SK-N-SH (cell line): Measurements from ENCODE around the gene GUCA1A. TPM values are rescaled to one million over a fixed set of nuclear protein-coding genes. Genes with fewer than 3 reads are reported as not detected.

Experiments
- CTCF ChIA-PET: fragments of 300-600, 350-600 bp; formaldehyde crosslinking; extraction: SDS; loops from one replicate; lab custom pipeline; 2021; lab: Yijun Ruan, JAX
- POLR2A ChIA-PET: fragments of 350-600 bp; sonication (Branson Sonifier 250); formaldehyde crosslinking; extraction: SDS; loops from one replicate; lab custom pipeline; 2020; ENCODE audit warnings: antibody characterized with exemption, inconsistent platforms; lab: Yijun Ruan, JAX
- DNase-seq: peaks from one replicate; pipeline ENCODE4 v3.0.0; 2012
- H2AFZ ChIP-seq: fragments of 200-600 bp; sonication (generic); 2 replicates; pipeline ENCODE4 v1.8.1; 2016; ENCODE audit warnings: antibody characterized with exemption, mild to moderate bottlenecking, low read depth
- H3F3A ChIP-seq: fragments of 200-600 bp; sonication (generic); replicated peaks from 2 replicates; pipeline ENCODE3; 2016; ENCODE audit warnings: antibody characterized with exemption, mild to moderate bottlenecking; ENCODE audit not compliant: insufficient read depth
- H3K27ac ChIP-seq, 2 experiments: fragments of 200-500 bp in 1 of 2; fragments of 200-600 bp in 1 of 2; sonication (Bioruptor generic) in 1 of 2; sonication (generic), shearing (Covaris generic) in 1 of 2; 2 replicates each; pipeline versions ENCODE4 v1.5.1 to v1.6.1; 2014 to 2016; ENCODE audit warnings: low read depth in 2 of 2, inconsistent platforms in 1 of 2, low read length in 1 of 2, mild to moderate bottlenecking in 1 of 2, mixed read lengths in 1 of 2
- H3K27me3 ChIP-seq: fragments of 200-600 bp; sonication (generic), shearing (Covaris generic); 2 replicates; pipeline ENCODE4 v1.6.1; 2016; ENCODE audit warnings: mixed run types; ENCODE audit not compliant: insufficient read depth
- H3K36me3 ChIP-seq, 2 experiments: fragments of 200-500 bp in 1 of 2; fragments of 200-600 bp in 1 of 2; sonication (Bioruptor generic) in 1 of 2; sonication (generic) in 1 of 2; replicated peaks in 1 of 2; 2 replicates each; pipeline versions ENCODE3 to v1.5.1; 2014 to 2016; ENCODE audit warnings: low read length in 1 of 2, mild to moderate bottlenecking in 1 of 2; ENCODE audit not compliant: insufficient read depth in 2 of 2, control insufficient read depth in 1 of 2
- H3K4me1 ChIP-seq, 2 experiments: fragments of 200-500 bp in 1 of 2; fragments of 200-600 bp in 1 of 2; sonication (Bioruptor generic) in 1 of 2; sonication (generic), shearing (Covaris generic) in 1 of 2; 2 replicates each; pipeline versions ENCODE4 v1.5.1 to v1.6.1; 2014 to 2016; ENCODE audit warnings: low read depth in 1 of 2, low read length in 1 of 2, mixed run types in 1 of 2; ENCODE audit not compliant: insufficient read depth in 2 of 2, control insufficient read depth in 1 of 2
- H3K4me2 ChIP-seq: fragments of 200-600 bp; sonication (generic), shearing (Covaris generic); 2 replicates; pipeline ENCODE4 v1.6.1; 2017; ENCODE audit warnings: mixed run types
- H3K4me3 ChIP-seq, 2 experiments: fragments of 200-500 bp in 1 of 2; fragments of 200-600 bp in 1 of 2; sonication (Bioruptor generic) in 1 of 2; sonication (generic), shearing (Covaris generic) in 1 of 2; 2 replicates each; pipeline versions ENCODE4 v1.5.1 to v1.8.1; 2014 to 2016; ENCODE audit warnings: low read depth in 2 of 2, inconsistent platforms in 1 of 2, low read length in 1 of 2, mild to moderate bottlenecking in 1 of 2, mixed read lengths in 1 of 2, moderate library complexity in 1 of 2
- H3K79me2 ChIP-seq: fragments of 200-600 bp; sonication (generic); 2 replicates; pipeline ENCODE4 v1.8.1; 2017; ENCODE audit warnings: mild to moderate bottlenecking; ENCODE audit not compliant: insufficient read depth
- H3K9ac ChIP-seq: fragments of 200-600 bp; sonication (generic); 2 replicates; pipeline ENCODE4 v1.6.1; 2017; ENCODE audit warnings: mixed run types
- H3K9me2 ChIP-seq: fragments of 200-600 bp; sonication (generic); 2 replicates; pipeline ENCODE4 v1.6.1; 2017; ENCODE audit warnings: mixed run types
- H3K9me3 ChIP-seq: fragments of 200-600 bp; sonication (generic); 2 replicates; pipeline ENCODE4 v1.6.1; 2017; ENCODE audit warnings: mixed run types, mild to moderate bottlenecking, moderate library complexity
- H4K20me1 ChIP-seq: fragments of 200-600 bp; sonication (generic); 2 replicates; pipeline ENCODE4 v1.6.1; 2017; ENCODE audit warnings: mild to moderate bottlenecking, mixed run types; ENCODE audit not compliant: insufficient read depth
- ELF1 ChIP-seq: IDR thresholded peaks from 2 replicates; pipeline ENCODE4 v1.4.0; 2012
- EP300 ChIP-seq, 2 experiments: IDR thresholded peaks; 2 replicates each; pipeline versions ENCODE4 v1.4.0 to v1.6.1; 2012; ENCODE audit warnings: borderline replicate concordance in 1 of 2, low read depth in 1 of 2, low read length in 1 of 2
- FOSL2 ChIP-seq: IDR thresholded peaks from 2 replicates; pipeline ENCODE4 v1.4.0; 2012; ENCODE audit warnings: low read depth, mild to moderate bottlenecking, moderate library complexity, borderline replicate concordance
- FOXJ3 ChIP-seq: sonication (generic); formaldehyde crosslinking; IDR thresholded peaks from 2 replicates; pipeline ENCODE4 v1.5.1; 2020; ENCODE audit warnings: mild to moderate bottlenecking, missing genetic modification reagents
- FOXM1 ChIP-seq: IDR thresholded peaks from 2 replicates; pipeline ENCODE4 v1.4.0; 2012; ENCODE audit warnings: low read depth, mild to moderate bottlenecking
- JUND ChIP-seq: IDR thresholded peaks from 2 replicates; pipeline ENCODE4 v1.4.0; 2012
- MEF2A ChIP-seq: IDR thresholded peaks from 2 replicates; pipeline ENCODE4 v1.4.0; 2012; ENCODE audit warnings: low read depth, borderline replicate concordance
- NFIC ChIP-seq: IDR thresholded peaks from 2 replicates; pipeline ENCODE4 v1.4.0; 2012; ENCODE audit warnings: borderline replicate concordance
- SMC3 ChIP-seq: IDR thresholded peaks from 2 replicates; pipeline ENCODE4 v1.6.1; 2012; ENCODE audit warnings: low read depth, low read length, improper control_type of control experiment
- TAF1 ChIP-seq: IDR thresholded peaks from 2 replicates; pipeline ENCODE4 v1.6.1; 2012; ENCODE audit warnings: low read depth, mild to moderate bottlenecking, low read length, moderate library complexity, borderline replicate concordance
- TCF12 ChIP-seq: IDR thresholded peaks from 2 replicates; pipeline ENCODE4 v1.4.0; 2012
- TEAD4 ChIP-seq: IDR thresholded peaks from 2 replicates; pipeline ENCODE4 v1.4.0; 2012; ENCODE audit warnings: mild to moderate bottlenecking, borderline replicate concordance; ENCODE audit not compliant: insufficient read depth
- WGBS: methylation state at CpG from one replicate; pipeline ENCODE4 v1.1.6; 2017; ENCODE audit warnings: low lambda C conversion rate; 5-methylcytosine and 5-hydroxymethylcytosine counted together
- polyA plus RNA-seq, 3 experiments: library from polyadenylated mRNA; depleted of rRNA; stranded (reverse); fragments of >200 nt; gene quantifications; 2 replicates each; pipeline ENCODE4 v1.2.3, GENCODE V29; 2012
- TF ChIP-seq, protein P1 (sequence below): fragments of 200-600 bp; sonication (generic); IDR thresholded peaks from 2 replicates; pipeline ENCODE4 v1.6.1; 2017; ENCODE audit warnings: antibody characterized with exemption, mild to moderate bottlenecking, moderate library complexity
- TF ChIP-seq, protein P2 (sequence below): IDR thresholded peaks from 2 replicates; pipeline ENCODE4; 2012
- TF ChIP-seq, protein P3 (sequence below): IDR thresholded peaks from 2 replicates; pipeline ENCODE4 v1.4.0; 2012; ENCODE audit warnings: low read depth

The GUCA1A gene
- polyA plus RNA-seq, 1 of the 3 experiments (the other 2 are of a cell fraction): 0.77 TPM

DNA sequence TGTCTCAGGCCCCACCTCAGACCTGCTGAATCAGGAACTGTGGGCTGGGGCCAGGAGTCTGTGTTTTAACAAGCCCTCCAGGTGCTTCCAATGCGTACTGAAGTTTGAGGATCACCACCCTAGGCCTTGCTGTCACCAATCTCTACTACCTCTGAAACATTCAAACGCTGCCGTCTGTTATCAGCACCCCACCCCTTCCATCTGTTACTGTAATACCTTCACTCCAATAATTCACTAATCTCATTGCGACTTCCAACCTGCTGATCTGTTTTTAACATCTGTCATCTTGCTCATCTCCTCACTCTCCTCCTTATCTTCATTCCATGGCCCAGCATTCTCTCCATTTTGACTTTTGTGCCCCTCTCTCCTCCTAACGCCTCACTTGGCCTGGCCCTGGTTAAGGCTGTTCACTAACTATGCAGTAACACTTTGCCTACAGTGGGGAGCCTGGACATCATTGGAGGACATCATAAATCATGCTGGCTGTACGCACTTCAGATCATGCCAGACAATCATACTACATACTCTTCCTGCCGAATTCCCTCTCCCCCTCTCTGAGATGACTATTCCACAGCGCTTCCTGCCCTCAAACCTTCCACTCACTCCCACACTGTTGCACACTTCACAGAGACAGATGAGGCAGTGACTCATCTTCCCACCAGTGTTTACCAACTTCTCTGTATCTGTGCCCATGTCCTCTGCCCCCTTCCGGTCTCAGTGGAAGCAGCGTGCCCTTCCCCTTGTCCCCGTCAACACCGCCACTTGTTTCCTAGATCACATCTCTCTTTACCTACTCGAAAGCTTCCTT, 24.6 kb downstream of the GUCA1A start:
- H3K4me1 ChIP-seq: peaks cover 0 to 31% of the 10 kb centered on the region in 2 experiments; a peak in 3 of 4 replicates
- H3K4me3 ChIP-seq: no peak overlapping the region
- CTCF ChIA-PET: interaction anchor here (2.9 kb wide), 1 partner anchor 17 kb away, joined by 11 read pairs; no protein-coding TSS in a partner anchor
- POLR2A ChIA-PET: no interaction called here
- peaks cover 59% of the 10 kb centered on the region for H3F3A ChIP-seq
- H3K36me3 ChIP-seq: peaks cover 0 to 6% of the 10 kb centered on the region in 2 experiments
- H3K9me3 ChIP-seq: no peaks in the 10 kb centered on the region
- H3K9me2 ChIP-seq: no peaks in the 10 kb centered on the region
- H3K27ac ChIP-seq: peak overlapping the region; percentile 11 to 94
- H2AFZ ChIP-seq: no peak overlapping the region
- no peaks in the 10 kb centered on the region for H3K79me2 ChIP-seq
- 51% methylated on average over 13 of the region's 13 CpGs for WGBS
- peak overlapping the region; percentile 47 for H3K4me2 ChIP-seq
- peak; percentile 74 for TF ChIP-seq TCF12
- no peak for TF ChIP-seq FOXJ3 (CRISPR knock-in tag)
- no peak for TF ChIP-seq TAF1
- TF ChIP-seq NFIC: peak; percentile 62
- TF ChIP-seq FOSL2: peak; percentile 80
- TF ChIP-seq, protein P1, sequence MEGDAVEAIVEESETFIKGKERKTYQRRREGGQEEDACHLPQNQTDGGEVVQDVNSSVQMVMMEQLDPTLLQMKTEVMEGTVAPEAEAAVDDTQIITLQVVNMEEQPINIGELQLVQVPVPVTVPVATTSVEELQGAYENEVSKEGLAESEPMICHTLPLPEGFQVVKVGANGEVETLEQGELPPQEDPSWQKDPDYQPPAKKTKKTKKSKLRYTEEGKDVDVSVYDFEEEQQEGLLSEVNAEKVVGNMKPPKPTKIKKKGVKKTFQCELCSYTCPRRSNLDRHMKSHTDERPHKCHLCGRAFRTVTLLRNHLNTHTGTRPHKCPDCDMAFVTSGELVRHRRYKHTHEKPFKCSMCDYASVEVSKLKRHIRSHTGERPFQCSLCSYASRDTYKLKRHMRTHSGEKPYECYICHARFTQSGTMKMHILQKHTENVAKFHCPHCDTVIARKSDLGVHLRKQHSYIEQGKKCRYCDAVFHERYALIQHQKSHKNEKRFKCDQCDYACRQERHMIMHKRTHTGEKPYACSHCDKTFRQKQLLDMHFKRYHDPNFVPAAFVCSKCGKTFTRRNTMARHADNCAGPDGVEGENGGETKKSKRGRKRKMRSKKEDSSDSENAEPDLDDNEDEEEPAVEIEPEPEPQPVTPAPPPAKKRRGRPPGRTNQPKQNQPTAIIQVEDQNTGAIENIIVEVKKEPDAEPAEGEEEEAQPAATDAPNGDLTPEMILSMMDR: peak; percentile 17; the same call in 1 of the 2 replicates
- TF ChIP-seq TEAD4: no peak
- TF ChIP-seq, protein P2, sequence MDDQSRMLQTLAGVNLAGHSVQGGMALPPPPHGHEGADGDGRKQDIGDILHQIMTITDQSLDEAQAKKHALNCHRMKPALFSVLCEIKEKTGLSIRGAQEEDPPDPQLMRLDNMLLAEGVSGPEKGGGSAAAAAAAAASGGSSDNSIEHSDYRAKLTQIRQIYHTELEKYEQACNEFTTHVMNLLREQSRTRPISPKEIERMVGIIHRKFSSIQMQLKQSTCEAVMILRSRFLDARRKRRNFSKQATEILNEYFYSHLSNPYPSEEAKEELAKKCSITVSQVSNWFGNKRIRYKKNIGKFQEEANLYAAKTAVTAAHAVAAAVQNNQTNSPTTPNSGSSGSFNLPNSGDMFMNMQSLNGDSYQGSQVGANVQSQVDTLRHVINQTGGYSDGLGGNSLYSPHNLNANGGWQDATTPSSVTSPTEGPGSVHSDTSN: peak; percentile 78
- no peak; the same call in 1 of the 2 replicates for TF ChIP-seq SMC3
- peak; percentile 48; the same call in 1 of the 2 replicates for TF ChIP-seq ELF1
- TF ChIP-seq MEF2A: no peak
- no peak for TF ChIP-seq FOXM1
- TF ChIP-seq, protein P3, sequence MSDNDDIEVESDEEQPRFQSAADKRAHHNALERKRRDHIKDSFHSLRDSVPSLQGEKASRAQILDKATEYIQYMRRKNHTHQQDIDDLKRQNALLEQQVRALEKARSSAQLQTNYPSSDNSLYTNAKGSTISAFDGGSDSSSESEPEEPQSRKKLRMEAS: peak; percentile 61; the same call in 1 of the 2 replicates
- peak; percentile 67; the same call in 1 of the 2 replicates for TF ChIP-seq JUND
- peak in 1 of 2 experiments; percentile 55; a peak in 1 of 4 replicates for TF ChIP-seq EP300 (IDR thresholded peaks at IDR 0.05; ENCODE audit: borderline replicate concordance in 1 of 2, low read depth in 1 of 2, low read length in 1 of 2)
- H4K20me1 ChIP-seq: peaks cover 4% of the 10 kb centered on the region; the same call in 1 of the 2 replicates
- peak overlapping the region; percentile 16; the same call in 1 of the 2 replicates for H3K9ac ChIP-seq
- H3K27me3 ChIP-seq: no peaks in the 10 kb centered on the region
- no peak for DNase-seq
